K562 (cell line): Measurements from ENCODE around the gene PPCDC.

Experiments
- CBFA2T3 ChIP-seq: fragments of 450-650 bp; IDR thresholded peaks from 2 replicates; pipeline ENCODE4 v1.6.1; 2017
- ETS1 ChIP-seq: conservative IDR thresholded peaks from 2 replicates; pipeline ENCODE4 v1.6.1; 2011; ENCODE audit warnings: low read depth, mild to moderate bottlenecking, low read length; ENCODE audit not compliant: control insufficient read depth
- EZH2 ChIP-seq: IDR thresholded peaks from 2 replicates; pipeline ENCODE4 v1.6.1; 2012; ENCODE audit warnings: low read depth, mild to moderate bottlenecking, inconsistent platforms, low read length, borderline replicate concordance
- IRF1 ChIP-seq: sonication (generic); formaldehyde crosslinking; IDR thresholded peaks from 2 replicates; pipeline ENCODE4 v1.8.0; 2022; ENCODE audit warnings: missing genetic modification reagents, mild to moderate bottlenecking, borderline replicate concordance
- POLR2AphosphoS5 ChIP-seq: IDR thresholded peaks from 2 replicates; pipeline ENCODE4 v1.6.1; 2011; ENCODE audit warnings: mild to moderate bottlenecking, low read depth, low read length, moderate library complexity; ENCODE audit not compliant: control insufficient read depth, insufficient read depth
- SNAPC5 ChIP-seq: fragments of 250-450 bp; sonication (Bioruptor Pico); IDR thresholded peaks from 2 replicates; pipeline ENCODE4 v1.8.0; 2021; ENCODE audit warnings: moderate library complexity, mild to moderate bottlenecking, inconsistent platforms
- ZNF589 ChIP-seq: fragments of 200-800 bp; sonication (Bioruptor generic); IDR thresholded peaks from 2 replicates; pipeline ENCODE4 v1.6.1; 2016; ENCODE audit warnings: low read depth, missing genetic modification characterization, missing compliant biosample characterization

- TF ChIP-seq SNAPC5 (CRISPR knock-in tag) (no peak), EZH2 (no peak), ETS1 (no peak), POLR2AphosphoS5 (no peak), ZNF589 (CRISPR knock-in tag) (no peak), IRF1 (CRISPR knock-in tag) (no peak), CBFA2T3 (no peak)
Measured at GRCh38 chr15:75008221-75008625, 15.2 kb upstream of the PPCDC start.
